ENCODE measurements around the gene MAPK8.

The MAPK8 gene

GRCh38 chr10:48459270-48460150 is 153.0 kb downstream of the MAPK8 start:
- no peak for DNase-seq

DNA sequence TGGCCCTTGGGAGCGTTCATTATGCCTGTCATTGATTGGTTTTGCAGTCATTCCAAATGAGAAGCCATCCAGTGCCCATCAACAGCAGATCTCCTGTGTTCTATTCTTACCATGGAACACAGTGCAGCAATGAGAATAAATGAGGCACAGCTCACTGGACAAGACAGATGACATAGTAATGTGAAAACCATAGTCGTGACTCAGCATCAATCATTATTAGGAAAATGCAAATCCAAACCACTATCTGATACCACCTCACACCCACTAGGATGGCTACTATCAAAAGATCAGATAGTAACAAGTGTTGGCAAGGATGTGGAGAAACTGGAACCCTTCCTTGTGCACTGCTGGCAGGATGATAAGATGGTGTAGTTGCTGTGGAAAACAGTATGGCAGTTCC is 153.7 kb downstream of the MAPK8 start:
- DNase-seq = no peak

DNA sequence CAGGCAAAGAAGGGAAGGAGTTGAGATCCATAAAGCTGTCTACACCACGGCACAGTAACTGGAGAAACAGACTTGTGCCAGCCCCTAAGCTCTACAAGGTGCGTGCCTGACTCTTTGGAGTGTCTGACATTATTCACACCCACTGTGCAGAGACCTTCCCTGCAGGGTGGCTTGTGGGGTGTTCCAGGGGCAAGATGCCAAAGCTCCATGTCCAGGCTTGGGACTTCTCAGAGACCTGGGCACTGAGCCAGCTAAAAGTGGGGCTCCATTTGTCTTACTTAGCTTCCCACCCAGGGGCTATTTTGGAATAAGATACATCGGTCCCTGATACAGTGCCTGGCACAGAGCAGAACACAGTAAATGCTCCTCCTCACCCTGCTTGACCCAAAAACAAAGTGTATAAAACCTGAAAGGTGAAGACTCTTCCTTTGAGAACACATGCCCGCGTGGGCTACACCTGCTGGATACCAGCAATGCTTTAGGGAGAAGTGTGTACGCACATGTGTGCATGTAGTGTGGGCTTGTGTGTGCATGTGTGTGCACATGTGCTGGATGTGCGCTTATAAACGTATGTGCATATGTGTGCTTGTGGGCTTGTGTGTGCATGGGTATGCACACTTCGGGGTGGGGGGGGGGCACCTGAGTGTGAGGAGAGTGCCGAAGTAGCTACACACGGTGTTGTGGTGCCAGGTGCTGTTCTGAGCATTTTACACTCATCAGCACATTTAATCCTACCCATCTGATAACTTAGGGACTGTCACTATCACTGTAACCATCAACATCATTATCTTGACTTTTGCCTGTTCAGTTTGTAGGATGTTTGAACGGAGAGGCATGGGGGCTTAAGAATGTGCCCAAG is 155.4 kb downstream of the MAPK8 start:
- no peak for DNase-seq

DNA sequence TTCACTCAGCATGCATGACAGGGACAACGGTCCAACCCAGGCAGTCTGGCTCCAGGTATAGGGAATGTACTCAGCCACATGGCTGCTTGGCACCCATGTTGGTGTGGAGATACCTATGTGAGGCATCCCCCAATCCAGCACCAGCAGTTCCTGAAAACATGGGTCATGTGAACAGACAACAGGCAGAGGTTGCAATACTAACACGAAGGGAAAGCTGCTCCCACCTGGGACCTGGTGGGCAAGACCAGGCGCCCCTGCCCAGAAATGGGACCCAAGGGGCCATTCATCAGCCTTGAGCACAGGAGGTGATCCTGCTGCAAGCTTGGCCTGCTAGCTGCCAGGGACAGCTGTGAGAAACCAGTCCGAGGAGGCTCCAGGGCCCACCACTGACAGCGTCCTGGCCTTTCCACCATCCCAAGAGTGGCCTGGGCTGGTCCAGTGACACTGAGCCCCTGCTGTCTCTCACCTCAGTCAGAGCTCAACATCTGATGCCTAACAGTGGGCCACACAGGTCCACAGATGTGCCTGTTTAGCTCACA is 156.1 kb downstream of the MAPK8 start:
- no peak for DNase-seq

DNA sequence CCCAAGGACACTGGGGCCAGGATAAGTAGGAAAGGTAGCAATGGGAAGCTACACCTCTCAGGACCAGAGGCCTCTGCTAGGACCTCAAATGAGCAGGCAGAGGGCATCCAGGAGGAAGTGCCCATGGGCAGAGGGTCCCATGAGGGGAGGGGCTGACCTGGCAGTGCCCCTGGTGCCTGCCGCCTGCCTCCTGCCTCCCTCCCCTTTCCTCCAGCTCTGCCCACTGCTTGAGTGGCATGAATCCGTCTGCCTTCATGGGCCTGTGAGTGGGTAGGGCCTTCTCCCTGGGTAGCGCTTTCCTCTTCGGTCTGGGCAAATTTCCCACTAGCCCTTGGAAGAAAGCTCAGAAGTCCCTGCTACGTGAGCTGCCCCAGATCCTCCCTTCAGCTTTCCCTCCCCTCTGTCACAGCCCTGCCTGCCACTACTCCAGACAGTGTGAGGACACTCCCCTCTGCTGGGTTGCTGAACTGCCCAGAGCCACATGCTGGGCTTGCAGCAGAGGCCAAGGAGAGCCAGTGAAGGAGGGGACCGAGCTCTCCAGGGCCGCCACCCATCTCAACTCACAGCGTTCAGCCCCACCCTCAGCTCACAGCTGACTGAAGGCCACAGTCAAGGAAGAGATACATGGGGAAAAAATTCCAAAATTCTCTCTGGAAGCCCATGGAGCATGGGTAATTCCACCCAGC is 157.0 kb downstream of the MAPK8 start:
- DNase-seq = peak in 1 of 58 donors; percentile 26

- DNase-seq = no peak
Measured at GRCh38 chr10:48464121-48464870, 157.8 kb downstream of the MAPK8 start.

GRCh38 chr10:48464871-48465736 is 158.6 kb downstream of the MAPK8 start:
- DNase-seq = peak in 48 of 58 donors; percentile 12 to 89 (median 57)

GRCh38 chr10:48465860-48466521 is 159.5 kb downstream of the MAPK8 start:
- no peak for DNase-seq

- no peak for DNase-seq
Measured at GRCh38 chr10:48466611-48467240, 160.2 kb downstream of the MAPK8 start.

DNA sequence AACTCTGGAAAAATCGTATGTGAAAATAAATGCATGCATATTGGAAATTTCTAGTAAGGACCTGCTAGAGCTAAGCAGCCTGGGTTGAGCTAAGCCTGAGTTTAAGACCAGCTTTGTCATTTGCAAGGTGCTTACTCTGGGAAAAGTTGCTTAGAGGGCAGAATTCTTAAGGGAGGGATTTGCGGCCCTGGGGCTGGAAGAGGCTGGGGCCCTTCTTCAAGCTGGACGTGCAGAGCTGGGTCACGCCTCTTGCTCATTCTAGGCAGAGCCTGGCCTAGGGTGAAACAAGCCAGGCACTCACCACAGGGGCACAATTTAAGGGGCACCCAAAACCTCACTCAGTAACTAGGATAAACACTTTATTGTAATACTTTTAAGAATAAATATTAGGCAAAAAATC is 161.2 kb downstream of the MAPK8 start:
- no peak for DNase-seq

DNA sequence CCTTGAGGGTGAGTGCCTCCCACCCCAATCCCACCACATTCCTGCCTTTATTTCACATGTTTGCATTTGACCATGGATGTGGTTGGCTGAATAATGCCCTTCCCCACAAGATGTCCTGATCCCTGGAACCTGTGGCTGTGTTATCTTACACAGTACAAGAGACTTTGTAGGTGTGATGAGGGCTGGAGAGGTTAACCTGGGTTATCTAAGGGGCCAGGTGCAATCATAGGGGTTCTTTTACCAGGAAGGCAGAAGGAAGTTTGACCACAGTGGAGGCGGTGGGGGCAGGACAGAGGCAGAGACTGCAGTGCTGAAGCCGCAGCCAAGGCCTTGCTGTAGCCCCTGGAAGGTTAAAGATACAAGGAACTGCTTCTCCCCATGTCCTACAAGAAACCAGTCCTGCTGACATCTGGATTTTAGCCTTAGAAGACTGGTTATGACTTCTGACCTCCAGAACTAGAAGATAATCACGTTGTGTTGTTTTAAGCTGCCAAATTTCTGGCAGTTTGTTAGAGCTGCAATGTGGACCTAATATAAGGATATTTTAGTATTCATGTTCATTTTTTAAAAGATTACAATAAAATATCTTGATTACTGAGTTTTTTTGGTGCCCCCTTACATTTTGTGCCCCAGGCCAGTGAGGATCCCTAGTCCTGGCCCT is 161.8 kb downstream of the MAPK8 start:
- DNase-seq = no peak

DNA sequence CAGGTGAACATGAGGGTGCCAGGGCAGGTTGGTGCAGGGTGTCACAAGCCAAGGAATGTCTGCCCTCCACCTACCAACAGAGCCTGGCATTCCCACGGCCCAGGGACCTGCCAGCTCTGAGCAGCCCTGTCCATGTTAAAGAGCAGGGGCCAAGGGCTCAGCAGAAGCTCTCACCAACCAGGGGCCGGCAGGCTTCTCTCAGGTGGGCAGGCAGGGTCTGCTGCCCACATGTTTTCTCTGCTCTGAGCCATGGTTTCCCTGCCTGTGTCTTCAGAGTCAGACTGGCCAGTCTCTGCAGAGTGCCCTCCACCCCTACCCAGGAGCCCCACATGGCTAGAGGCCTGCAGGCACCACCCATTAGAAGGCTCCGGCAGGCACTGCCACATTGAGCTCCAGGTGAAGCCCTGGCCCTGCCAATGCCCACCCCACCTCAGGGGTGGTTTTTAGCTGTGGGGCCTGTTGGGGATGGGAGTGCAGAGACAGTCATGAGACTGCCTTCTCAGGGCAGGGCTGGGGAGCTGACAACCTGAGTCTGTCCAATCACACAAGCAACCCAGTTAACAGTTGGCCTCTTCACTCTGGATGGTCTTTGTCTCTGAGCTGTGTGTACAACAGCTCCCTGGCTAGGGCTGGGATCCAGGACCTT is 162.5 kb downstream of the MAPK8 start:
- DNase-seq = no peak

GRCh38 chr10:48469516-48470020 is 163.1 kb downstream of the MAPK8 start:
- no peak for DNase-seq

GRCh38 chr10:48470115-48470892 is 163.8 kb downstream of the MAPK8 start:
- DNase-seq = peak in 16 of 58 donors; percentile 13 to 60 (median 40)

DNA sequence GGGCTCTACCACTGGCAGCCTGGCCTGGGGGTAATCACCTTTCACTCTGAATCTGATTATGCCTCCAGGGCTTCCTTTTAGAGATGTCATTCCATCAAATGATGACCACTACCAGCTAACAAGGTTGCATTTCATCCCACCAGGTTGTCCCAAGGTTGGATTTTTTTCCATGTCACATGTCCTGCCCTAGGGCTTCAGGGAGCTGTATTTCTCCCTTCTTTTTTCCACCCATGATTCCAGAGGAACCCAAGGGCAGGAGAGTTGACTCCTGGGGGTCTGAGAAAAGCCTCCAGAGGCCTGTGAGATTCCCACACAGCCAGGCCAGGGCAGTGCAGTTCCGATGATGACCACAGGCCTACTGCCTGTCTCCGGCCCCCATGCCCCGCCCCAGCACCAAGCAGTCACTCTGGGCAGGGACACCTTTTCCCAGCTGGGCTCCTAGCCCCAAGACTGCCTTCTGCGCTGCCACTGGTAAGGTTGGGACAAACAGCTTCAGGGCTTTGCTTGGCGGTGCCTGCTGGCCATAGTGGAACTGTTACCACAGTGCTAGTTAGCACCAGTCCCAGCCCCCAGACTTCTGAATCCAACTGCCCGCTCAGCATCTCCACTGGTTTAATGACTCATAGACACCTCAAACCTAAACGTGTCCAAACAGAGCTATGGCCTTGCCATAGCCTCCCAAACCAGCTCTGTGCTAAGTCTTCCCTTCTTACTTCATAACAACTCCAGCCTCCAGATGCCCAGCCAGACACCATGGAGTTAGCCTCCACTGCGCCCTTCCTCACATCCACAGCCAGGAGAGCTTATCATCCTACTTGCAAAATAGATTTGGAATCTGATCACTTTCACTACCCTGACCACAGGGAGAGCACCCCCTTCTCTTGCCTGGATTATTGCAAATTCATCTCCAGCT is 164.7 kb downstream of the MAPK8 start:
- DNase-seq = no peak
